MM.1S (cell line): ENCODE data around the gene HSPG2.

ENCODE experiments used
- CTCF ChIP-seq: fragments of 300-600 bp; sonication (generic); IDR thresholded peaks from 2 replicates; pipeline ENCODE4 v1.5.1; 2016; ENCODE audit warnings: antibody characterized with exemption, low read length, mixed read lengths
- EZH2 ChIP-seq: fragments of 300-600 bp; sonication (generic); optimal IDR thresholded peaks from 2 replicates; pipeline ENCODE3; 2017; ENCODE audit warnings: low read depth, mild to moderate bottlenecking, antibody characterized with exemption, low read length, mixed read lengths

GRCh38 chr1:21903638-21904453 lies 33.3 kb downstream of the HSPG2 start:
- TF ChIP-seq CTCF: no peak
- no peak for TF ChIP-seq EZH2
